GM23248 (cell line): ENCODE data around the gene B2M. TPM values are rescaled to one million over a fixed set of nuclear protein-coding genes. Genes with fewer than 3 reads are reported as not detected.

Source experiments
- DNase-seq: peaks from one replicate; pipeline ENCODE4 v3.0.0-alpha.2; 2015
- H2AFZ ChIP-seq: fragments of 200-600 bp; sonication (generic); 2 replicates; pipeline ENCODE4 v1.6.1; 2016; ENCODE audit warnings: antibody characterized with exemption
- H3F3A ChIP-seq: fragments of 200-600 bp; sonication (generic); 2 replicates; pipeline ENCODE4 v1.6.1; 2016; ENCODE audit warnings: mild to moderate bottlenecking, antibody characterized with exemption, mixed run types; ENCODE audit not compliant: insufficient read depth
- H3K27ac ChIP-seq: fragments of 200-600 bp; sonication (generic); 2 replicates; pipeline ENCODE4 v1.5.1; 2016; ENCODE audit warnings: mild to moderate bottlenecking
- H3K27me3 ChIP-seq: fragments of 200-600 bp; sonication (generic); replicated peaks from 2 replicates; pipeline ENCODE4 v1.6.1; 2016; ENCODE audit warnings: mild to moderate bottlenecking; ENCODE audit not compliant: insufficient read depth
- H3K36me3 ChIP-seq: fragments of 200-600 bp; sonication (generic); 2 replicates; pipeline ENCODE4 v1.6.1; 2016; ENCODE audit warnings: low read depth, mild to moderate bottlenecking
- H3K4me1 ChIP-seq: fragments of 200-600 bp; sonication (generic); 2 replicates; pipeline ENCODE4 v1.6.1; 2016; ENCODE audit warnings: mild to moderate bottlenecking; ENCODE audit not compliant: insufficient read depth
- H3K4me2 ChIP-seq: fragments of 200-600 bp; sonication (generic); one replicate; pipeline ENCODE4 v1.6.1; 2016; ENCODE audit warnings: mild to moderate bottlenecking; ENCODE audit not compliant: unreplicated experiment
- H3K4me3 ChIP-seq: fragments of 200-600 bp; sonication (generic); 2 replicates; pipeline ENCODE4 v1.5.1; 2016; ENCODE audit warnings: mild to moderate bottlenecking
- H3K79me2 ChIP-seq: fragments of 200-600 bp; sonication (generic); 2 replicates; pipeline ENCODE4 v1.6.1; 2016; ENCODE audit warnings: mild to moderate bottlenecking; ENCODE audit not compliant: insufficient read depth
- H3K9ac ChIP-seq: fragments of 200-600 bp; sonication (generic); 2 replicates; pipeline ENCODE4 v1.6.1; 2016; ENCODE audit warnings: mild to moderate bottlenecking
- H3K9me2 ChIP-seq: fragments of 200-600 bp; sonication (generic); 2 replicates; pipeline ENCODE4 v1.6.1; 2016; ENCODE audit warnings: mixed run types, mild to moderate bottlenecking, moderate library complexity; ENCODE audit not compliant: insufficient read depth
- H3K9me3 ChIP-seq: fragments of 200-600 bp; sonication (generic); one replicate; pipeline ENCODE4 v1.6.1; 2017; ENCODE audit warnings: low read depth
- H4K20me1 ChIP-seq: fragments of 200-600 bp; sonication (generic); 2 replicates; pipeline ENCODE4 v1.6.0; 2016; ENCODE audit not compliant: insufficient read depth
- EZH2 ChIP-seq: fragments of 200-600 bp; sonication (generic); IDR thresholded peaks from 2 replicates; pipeline ENCODE4 v1.6.1; 2018; ENCODE audit warnings: antibody characterized with exemption, mild to moderate bottlenecking; ENCODE audit not compliant: insufficient read depth, poor library complexity, severe bottlenecking
- EZH2phosphoT487 ChIP-seq: fragments of 200-600 bp; sonication (generic); IDR thresholded peaks from 2 replicates; pipeline ENCODE4 v1.6.1; 2018; ENCODE audit warnings: antibody characterized with exemption, moderate library complexity, mild to moderate bottlenecking, low read depth; ENCODE audit not compliant: insufficient read depth
- WGBS, 2 experiments: methylation state at CpG; one replicate each; pipeline ENCODE4 v1.1.6; 2015 to 2017; ENCODE audit warnings: low lambda C conversion rate in 2 of 2, low coverage in 1 of 2; ENCODE audit errors: missing lambda C conversion rate in 2 of 2; 5-methylcytosine and 5-hydroxymethylcytosine counted together
- in situ Hi-C: fragments of 300-500 bp; cut with MboI; formaldehyde crosslinking; loops from 2 replicates; pipeline ENCODE4 v1.15.0; 2020
- polyA plus RNA-seq: library from polyadenylated mRNA; unstranded; fragments of >200 nt; fragmentation: Nextera tagmentation; extraction: Ambion mirVana; gene quantifications from 2 replicates; pipeline ENCODE4 v1.2.1, GENCODE V29; 2016
- total RNA-seq: library from RNA; depleted of rRNA; stranded (reverse); fragments of >200 nt; shearing (Covaris generic); gene quantifications from 2 replicates; pipeline ENCODE4 v1.2.3, GENCODE V29; 2014

Gene B2M
- total and polyA plus RNA-seq, 2 experiments from 2014 or later = 2,442 to 3,619 TPM

DNA sequence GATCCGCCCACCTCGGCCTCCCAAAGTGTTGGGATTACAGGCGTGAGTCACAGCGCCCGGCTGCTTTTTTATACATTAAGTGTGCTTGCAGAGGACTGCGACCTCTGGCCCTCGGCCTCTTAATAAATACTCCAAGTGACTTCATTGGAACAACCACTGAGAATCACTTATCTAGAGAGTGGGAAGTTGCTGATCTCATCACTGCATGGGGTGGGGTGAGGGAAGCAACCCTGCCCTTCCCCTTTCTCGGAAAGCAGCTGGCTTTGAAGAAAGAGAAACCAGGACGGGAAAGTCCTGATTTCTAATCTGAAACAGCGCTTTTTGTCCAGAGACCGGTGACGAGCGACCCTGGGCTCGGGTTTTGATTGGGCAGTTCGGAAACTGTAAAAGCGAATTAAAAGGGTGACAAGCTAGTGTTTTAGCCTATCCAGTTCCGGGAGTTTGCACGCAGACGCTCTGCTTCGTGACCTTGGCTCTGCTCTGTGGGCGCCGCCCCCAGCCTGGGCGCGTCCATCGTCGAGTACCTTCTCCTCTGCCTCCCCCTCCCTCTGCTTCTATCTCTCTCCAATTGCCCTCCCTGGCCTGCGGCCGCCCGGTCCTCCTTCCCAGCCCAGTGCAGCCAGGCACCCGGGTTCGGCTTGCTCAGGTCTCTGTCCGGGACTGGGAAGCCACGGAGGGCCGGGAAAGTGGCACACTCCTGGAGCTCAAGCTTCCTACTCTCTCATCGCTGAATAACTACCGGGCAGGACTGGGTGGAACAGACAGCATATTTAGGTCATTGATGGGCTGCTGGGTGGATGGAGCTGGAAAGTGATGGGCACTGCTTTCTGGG, 17.5 kb downstream of the B2M start:
- Histone ChIP-seq H3K4me1 (peaks cover 34% of the 10 kb centered on the region), H3K27me3 (no peaks in the 10 kb centered on the region), H3K9me2 (no peaks in the 10 kb centered on the region), H4K20me1 (no peaks in the 10 kb centered on the region), H3K4me2 (peak overlapping the region; percentile 86), H3K9me3 (no peaks in the 10 kb centered on the region), H3K27ac (peak overlapping the region; percentile 95), H3K79me2 (peaks cover 14% of the 10 kb centered on the region), H3K4me3 (peak overlapping the region; percentile 96), H3K9ac (peak overlapping the region; percentile 87), H2AFZ (peak overlapping the region; percentile 92), H3K36me3 (no peaks in the 10 kb centered on the region), H3F3A (peaks cover 32% of the 10 kb centered on the region)
- TF ChIP-seq EZH2phosphoT487 = no peak
- TF ChIP-seq EZH2 = no peak
- in situ Hi-C loops = loop anchor here (25.0 kb wide), 1 partner anchor 141 kb away; no protein-coding TSS in a partner anchor
- DNase-seq = peak; percentile 97
- WGBS, 2 experiments = 1 to 2% methylated on average over 34 to 35 of the region's 36 CpGs

DNA sequence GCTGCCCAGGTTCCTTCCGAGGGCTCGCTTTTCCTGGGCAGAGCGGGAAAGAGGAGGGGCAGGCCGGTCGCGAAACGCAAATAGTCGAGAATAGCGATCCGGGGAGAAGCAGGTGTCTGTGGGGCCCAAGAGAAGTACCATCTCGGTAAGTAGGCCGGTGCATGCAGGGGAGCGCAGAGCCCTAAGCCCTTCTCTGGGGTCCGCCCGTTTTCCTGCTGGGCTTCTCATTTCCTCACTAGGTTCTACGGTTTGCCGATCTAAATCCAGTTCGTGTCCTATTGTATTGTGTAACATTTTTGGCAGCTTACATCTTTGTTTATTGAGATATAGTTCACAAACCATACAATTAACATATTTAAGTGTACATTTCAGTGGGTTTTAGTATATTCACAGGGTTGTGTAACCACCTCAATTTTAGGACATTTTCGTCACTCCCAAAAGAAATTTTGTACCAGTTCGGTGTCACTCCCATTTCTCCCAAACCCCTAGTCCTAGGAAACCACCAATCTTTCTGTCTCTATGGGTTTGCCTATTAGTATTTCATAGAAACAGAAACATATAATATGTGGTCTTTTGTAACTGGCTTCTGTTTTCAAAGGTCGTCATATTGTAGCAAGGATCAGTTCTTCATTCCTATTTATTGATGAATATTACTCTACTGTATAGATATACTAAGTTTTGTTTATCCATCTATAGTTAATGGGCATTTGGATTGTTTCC, 18.3 kb downstream of the B2M start:
- peaks cover 14% of the 10 kb centered on the region for H3K79me2 ChIP-seq
- TF ChIP-seq EZH2 (no peak), EZH2phosphoT487 (no peak)
- H3K9me3 ChIP-seq = no peaks in the 10 kb centered on the region
- peak overlapping the region; percentile 96 for H3K4me3 ChIP-seq
- peaks cover 34% of the 10 kb centered on the region for H3K4me1 ChIP-seq
- in situ Hi-C loops = loop anchor here (10.0 to 25.0 kb wide), 2 partner anchors 65 to 142 kb away; partner anchors contain the start of gene SPG11
- 1 to 5% methylated on average over 20 to 21 of the region's 21 CpGs for WGBS, 2 experiments
- H3K36me3 ChIP-seq = no peaks in the 10 kb centered on the region
- DNase-seq = no peak
- H3K9me2 ChIP-seq = no peaks in the 10 kb centered on the region
- H3K9ac ChIP-seq = peak overlapping the region; percentile 87
- H3K27me3 ChIP-seq = no peaks in the 10 kb centered on the region
- H4K20me1 ChIP-seq = no peaks in the 10 kb centered on the region
- H3K27ac ChIP-seq = peak overlapping the region; percentile 95
- peaks cover 32% of the 10 kb centered on the region for H3F3A ChIP-seq
- H3K4me2 ChIP-seq = peak overlapping the region; percentile 86
- peak overlapping the region; percentile 92 for H2AFZ ChIP-seq

DNA sequence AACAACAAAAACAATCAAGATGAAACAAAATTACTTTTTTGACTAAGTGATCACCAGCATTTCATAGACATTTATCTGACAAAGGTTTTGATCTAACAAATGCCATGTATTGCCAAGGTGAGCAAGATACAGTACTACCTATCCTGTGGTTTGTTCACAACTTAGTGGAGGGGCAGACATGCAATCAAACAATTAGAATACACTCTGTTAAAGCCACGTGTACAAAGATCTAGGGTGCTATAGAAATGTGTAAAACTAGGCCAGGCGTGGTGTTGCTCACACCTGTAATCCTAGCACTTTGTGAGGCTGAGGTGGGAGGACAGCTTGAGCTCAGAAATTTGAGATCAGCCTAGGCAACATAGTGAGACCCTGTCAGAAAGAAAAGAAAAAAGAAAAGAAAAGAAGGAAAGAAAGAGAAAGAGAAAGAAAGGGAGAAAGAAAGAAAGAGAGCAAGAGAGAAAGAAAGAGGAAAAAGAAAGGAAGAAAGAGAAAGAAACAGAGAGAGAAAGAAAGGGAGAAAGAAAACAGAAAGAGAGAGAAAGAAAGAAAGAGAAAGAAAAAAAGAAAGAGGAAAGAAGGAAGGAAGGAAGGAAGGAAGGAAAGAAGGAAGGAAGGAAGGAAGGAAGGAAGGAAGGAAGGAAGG, 23.6 kb downstream of the B2M start:
- no peak overlapping the region for H3K9ac ChIP-seq
- no peak overlapping the region for H3K4me2 ChIP-seq
- H3K27me3 ChIP-seq = no peaks in the 10 kb centered on the region
- no peaks in the 10 kb centered on the region for H4K20me1 ChIP-seq
- 55 to 71% methylated on average over 2 of the region's 2 CpGs for WGBS, 2 experiments
- 0 out of 2 replicates have a peak, but pooled peaks cover 6% of the 10 kb centered on the region for H3K4me1 ChIP-seq
- no peaks in the 10 kb centered on the region for H3K36me3 ChIP-seq
- H3K9me3 ChIP-seq = no peaks in the 10 kb centered on the region
- H3K27ac ChIP-seq = no peak overlapping the region
- peaks cover under 1% of the 10 kb centered on the region; the same call in 1 of the 2 replicates for H3F3A ChIP-seq
- in situ Hi-C loops = loop anchor here (10.0 to 25.0 kb wide), 2 partner anchors 70 to 148 kb away; partner anchors contain the start of gene SPG11
- H3K9me2 ChIP-seq = no peaks in the 10 kb centered on the region
- H3K79me2 ChIP-seq = peaks cover 8% of the 10 kb centered on the region
- DNase-seq = no peak
- no peak for TF ChIP-seq EZH2
- TF ChIP-seq EZH2phosphoT487 = no peak
- peak overlapping the region; percentile 48; the same call in 1 of the 2 replicates for H2AFZ ChIP-seq
- H3K4me3 ChIP-seq = no peak overlapping the region

DNA sequence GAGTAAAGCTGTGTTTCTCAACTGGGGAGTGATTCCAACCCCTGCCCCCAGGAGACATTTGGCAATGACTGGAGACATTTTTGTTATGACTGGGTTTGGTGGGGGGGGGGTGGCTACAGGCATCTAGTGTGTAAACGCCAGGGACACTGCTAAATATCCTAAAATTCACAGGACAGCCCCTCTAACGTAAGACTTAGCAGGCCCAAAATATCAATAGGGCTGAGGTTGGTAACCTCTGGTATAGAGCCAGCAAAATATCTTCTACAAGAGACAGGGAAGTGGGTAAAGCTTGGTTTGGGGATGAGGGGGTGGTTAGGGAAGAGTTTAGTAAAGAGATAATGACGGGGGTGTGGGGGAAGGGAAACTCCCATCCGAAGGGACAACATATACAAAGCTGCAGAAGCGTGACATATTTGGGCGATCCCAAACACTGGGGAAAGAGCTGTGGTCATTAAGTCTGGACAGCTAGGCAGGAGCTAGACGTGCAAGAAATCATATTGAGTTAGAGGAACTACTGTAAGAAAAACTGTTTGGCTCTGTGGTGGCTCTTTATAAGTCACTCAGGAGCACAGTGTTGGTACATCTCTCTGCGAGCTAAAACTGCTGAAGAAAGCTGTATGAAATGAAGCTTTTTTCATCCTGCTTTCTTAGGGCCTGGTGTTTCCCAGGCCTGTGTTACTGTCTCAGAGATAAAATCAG, 24.3 kb downstream of the B2M start:
- H3K36me3 ChIP-seq = no peaks in the 10 kb centered on the region
- no peaks in the 10 kb centered on the region for H3K4me1 ChIP-seq
- H4K20me1 ChIP-seq = no peaks in the 10 kb centered on the region
- H3K27ac ChIP-seq = no peak overlapping the region
- H3K4me2 ChIP-seq = no peak overlapping the region
- no peak for TF ChIP-seq EZH2
- TF ChIP-seq EZH2phosphoT487 = no peak
- in situ Hi-C loops = loop anchor here (10.0 to 25.0 kb wide), 2 partner anchors 71 to 148 kb away; partner anchors contain the start of gene SPG11
- peaks cover 1% of the 10 kb centered on the region for H3K79me2 ChIP-seq
- H3K9ac ChIP-seq = no peak overlapping the region
- peak; percentile 49 for DNase-seq
- H3F3A ChIP-seq = no peaks in the 10 kb centered on the region
- no peaks in the 10 kb centered on the region for H3K9me3 ChIP-seq
- H3K4me3 ChIP-seq = no peak overlapping the region
- H3K9me2 ChIP-seq = no peaks in the 10 kb centered on the region
- WGBS, 2 experiments = 59 to 68% methylated on average over 8 of the region's 8 CpGs
- H2AFZ ChIP-seq = peak overlapping the region; percentile 48
- H3K27me3 ChIP-seq = no peaks in the 10 kb centered on the region
